CD4-positive, CD25-positive, alpha-beta regulatory T cell (primary cell): ENCODE results near the gene STK4. TPM values are rescaled to one million over a fixed set of nuclear protein-coding genes. Genes with fewer than 3 reads are reported as not detected.
A peak's percentile ranks its signal among the peaks of the same experiment; 100 is the strongest.

Experiments
- ATAC-seq, 2 donors: fragments of 150-1000 bp; cut with Tn5 transposase; one replicate each; pipeline ENCODE4 v1.10.0; 2021; ENCODE audit warnings: low read depth in 2 of 2, moderate number of reproducible peaks in 2 of 2, moderate library complexity in 1 of 2
- DNase-seq, 3 donors: peaks; one replicate each; pipeline versions ENCODE4 v3.0.0 to v3.0.0-alpha.2; 2012 to 2022; ENCODE audit warnings: mixed read lengths in 1 of 3
- H3K27ac ChIP-seq: one replicate; pipeline ENCODE4 v1.7.0; 2013; ENCODE audit warnings: mild to moderate bottlenecking, low read length; ENCODE audit not compliant: insufficient read depth, poor library complexity, severe bottlenecking
- H3K27me3 ChIP-seq: one replicate; pipeline ENCODE4 v1.7.0; 2013; ENCODE audit warnings: low read length; ENCODE audit not compliant: control insufficient read depth, insufficient read depth
- H3K36me3 ChIP-seq: one replicate; pipeline ENCODE4 v1.7.0; 2013; ENCODE audit warnings: mild to moderate bottlenecking, low read length, moderate library complexity; ENCODE audit not compliant: control insufficient read depth, insufficient read depth
- H3K4me1 ChIP-seq: 2 replicates; pipeline ENCODE4 v1.7.0; 2013; ENCODE audit warnings: mild to moderate bottlenecking, low read length; ENCODE audit not compliant: insufficient read depth, control insufficient read depth, poor library complexity, severe bottlenecking
- H3K4me3 ChIP-seq: one replicate; pipeline ENCODE4 v1.7.0; 2013; ENCODE audit warnings: low read depth, mild to moderate bottlenecking, low read length, moderate library complexity
- H3K9me3 ChIP-seq, 2 experiments: 1 replicate in 1 of 2; 2 replicates in 1 of 2; pipeline ENCODE4 v1.7.0; 2013; ENCODE audit warnings: low read length in 2 of 2, mild to moderate bottlenecking in 1 of 2, moderate library complexity in 1 of 2; ENCODE audit not compliant: control insufficient read depth in 2 of 2
- H3K27ac Mint-ChIP-seq, 3 donors: one replicate each; pipeline ENCODE4 v1.8.0; 2020 to 2022; ENCODE audit warnings: mild to moderate bottlenecking in 3 of 3, mixed read lengths in 3 of 3, moderate library complexity in 2 of 3
- H3K27me3 Mint-ChIP-seq: one replicate; pipeline ENCODE4 v1.8.0; 2022; ENCODE audit warnings: mild to moderate bottlenecking, mixed read lengths
- H3K36me3 Mint-ChIP-seq: one replicate; pipeline ENCODE4 v1.8.0; 2020; ENCODE audit warnings: mixed read lengths
- H3K4me1 Mint-ChIP-seq, 4 donors: one replicate each; pipeline ENCODE4 v1.8.0; 2020 to 2022; ENCODE audit warnings: mixed read lengths in 4 of 4, mild to moderate bottlenecking in 1 of 4
- H3K4me3 Mint-ChIP-seq, 4 donors: one replicate each; pipeline ENCODE4 v1.8.0; 2020 to 2022; ENCODE audit warnings: mild to moderate bottlenecking in 4 of 4, mixed read lengths in 4 of 4, moderate library complexity in 3 of 4
- H3K9me3 Mint-ChIP-seq, 7 donors: one replicate each; pipeline ENCODE4 v1.8.0; 2020 to 2022; ENCODE audit warnings: mixed read lengths in 7 of 7, mild to moderate bottlenecking in 3 of 7, moderate library complexity in 2 of 7
- polyA plus RNA-seq, 4 donors: library from polyadenylated mRNA; unstranded; fragments of 300-500 nt; fragmentation: Illumina TruSeq; gene quantifications; one replicate each; pipeline ENCODE4 v1.2.3, GENCODE V29; 2021
- total RNA-seq: library from RNA; stranded (reverse); gene quantifications from one replicate; pipeline ENCODE4 v1.2.3, GENCODE V29; 2022

STK4 gene
- total and polyA plus RNA-seq, 5 donors from 2014 or later = 211 to 375 (median 227) TPM

- peak in 1 of 2 donors; percentile 31 for ATAC-seq
- H3K27me3 Mint-ChIP-seq = no peaks in the 10 kb centered on the region
- no peak for DNase-seq
- no peaks in the 10 kb centered on the region for H3K9me3 ChIP-seq
- H3K36me3 Mint-ChIP-seq = peaks cover 65% of the 10 kb centered on the region
- peak overlapping the region; percentile 26 for H3K27ac ChIP-seq
- H3K9me3 Mint-ChIP-seq = no peaks in the 10 kb centered on the region
- peaks cover 70% of the 10 kb centered on the region for H3K36me3 ChIP-seq
- H3K4me1 ChIP-seq = peaks cover 66% of the 10 kb centered on the region
- no peaks in the 10 kb centered on the region for H3K27me3 ChIP-seq
- H3K4me3 Mint-ChIP-seq = peak overlapping the region; percentile 7 to 53 (median 30)
- H3K4me1 Mint-ChIP-seq = peaks cover 47 to 89% (median 74%) of the 10 kb centered on the region in 4 donors
- H3K27ac Mint-ChIP-seq = peak overlapping the region; percentile 34 to 87 (median 79)
- peak overlapping the region; percentile 72 for H3K4me3 ChIP-seq
These were observed 85.1 kb downstream of the STK4 start for GRCh38 chr20:45051204-45052060.

- Mint-ChIP-seq H3K36me3 (peaks cover 68% of the 10 kb centered on the region), H3K4me1 (peaks cover 53 to 91% (median 69%) of the 10 kb centered on the region in 4 donors), H3K27me3 (no peaks in the 10 kb centered on the region), H3K27ac (peak overlapping the region; percentile 34 to 91 (median 75)), H3K9me3 (no peaks in the 10 kb centered on the region), H3K4me3 (peak overlapping the region in 3 of 4 donors; percentile 43 to 56 (median 53))
- H3K36me3 ChIP-seq = peaks cover 71% of the 10 kb centered on the region
- ATAC-seq = peak; percentile 48 to 69
- H3K27me3 ChIP-seq = no peaks in the 10 kb centered on the region
- no peaks in the 10 kb centered on the region for H3K9me3 ChIP-seq
- peaks cover 66% of the 10 kb centered on the region for H3K4me1 ChIP-seq
- peak in 2 of 3 donors; percentile 25 to 56 for DNase-seq
- H3K27ac ChIP-seq = peak overlapping the region; percentile 62
- H3K4me3 ChIP-seq = peak overlapping the region; percentile 51
These were observed 86.6 kb downstream of the STK4 start for GRCh38 chr20:45052698-45053429.

- Histone ChIP-seq H3K27ac (peak overlapping the region; percentile 62), H3K27me3 (no peaks in the 10 kb centered on the region), H3K4me1 (peaks cover 65% of the 10 kb centered on the region), H3K36me3 (peaks cover 72% of the 10 kb centered on the region), H3K9me3 (no peaks in the 10 kb centered on the region), H3K4me3 (peak overlapping the region; percentile 51)
- Mint-ChIP-seq H3K27ac (peak overlapping the region; percentile 34 to 80 (median 75)), H3K27me3 (no peaks in the 10 kb centered on the region), H3K4me3 (peak overlapping the region in 3 of 4 donors; percentile 43 to 56 (median 53)), H3K36me3 (peaks cover 62% of the 10 kb centered on the region), H3K4me1 (peaks cover 60 to 91% (median 72%) of the 10 kb centered on the region in 4 donors), H3K9me3 (no peaks in the 10 kb centered on the region)
- ATAC-seq = no peak
- no peak for DNase-seq
These were observed 87.4 kb downstream of the STK4 start for GRCh38 chr20:45053430-45054351.

DNA sequence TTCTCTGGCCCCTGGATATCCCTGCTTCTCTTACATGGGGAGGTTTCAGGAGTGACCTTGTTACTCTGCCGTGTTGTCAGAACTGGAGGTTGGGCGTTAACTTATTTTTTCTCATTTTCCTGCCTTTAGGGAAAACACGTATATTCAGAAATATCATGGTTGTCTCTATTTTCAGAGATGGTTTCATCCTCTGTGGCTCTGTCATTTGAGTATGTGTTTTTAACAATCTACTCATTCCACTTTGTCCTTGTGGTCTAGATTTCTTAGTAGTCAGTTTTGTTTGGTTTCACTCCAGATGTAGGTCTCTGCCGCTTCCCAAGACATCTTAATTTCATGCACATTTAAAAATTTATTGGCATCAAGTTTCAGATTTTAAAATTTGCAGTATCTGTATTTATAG, 88.7 kb downstream of the STK4 start:
- Histone ChIP-seq H3K4me3 (no peak overlapping the region), H3K9me3 (no peaks in the 10 kb centered on the region), H3K27ac (no peak overlapping the region), H3K4me1 (peaks cover 58% of the 10 kb centered on the region), H3K36me3 (peaks cover 70% of the 10 kb centered on the region), H3K27me3 (no peaks in the 10 kb centered on the region)
- ATAC-seq (no peak), DNase-seq (no peak)
- Mint-ChIP-seq H3K4me3 (no peak overlapping the region), H3K4me1 (peaks cover 54 to 88% (median 67%) of the 10 kb centered on the region in 4 donors), H3K27me3 (no peaks in the 10 kb centered on the region), H3K36me3 (peaks cover 59% of the 10 kb centered on the region), H3K9me3 (no peaks in the 10 kb centered on the region), H3K27ac (peak overlapping the region in 1 of 3 donors; percentile 63)

DNA sequence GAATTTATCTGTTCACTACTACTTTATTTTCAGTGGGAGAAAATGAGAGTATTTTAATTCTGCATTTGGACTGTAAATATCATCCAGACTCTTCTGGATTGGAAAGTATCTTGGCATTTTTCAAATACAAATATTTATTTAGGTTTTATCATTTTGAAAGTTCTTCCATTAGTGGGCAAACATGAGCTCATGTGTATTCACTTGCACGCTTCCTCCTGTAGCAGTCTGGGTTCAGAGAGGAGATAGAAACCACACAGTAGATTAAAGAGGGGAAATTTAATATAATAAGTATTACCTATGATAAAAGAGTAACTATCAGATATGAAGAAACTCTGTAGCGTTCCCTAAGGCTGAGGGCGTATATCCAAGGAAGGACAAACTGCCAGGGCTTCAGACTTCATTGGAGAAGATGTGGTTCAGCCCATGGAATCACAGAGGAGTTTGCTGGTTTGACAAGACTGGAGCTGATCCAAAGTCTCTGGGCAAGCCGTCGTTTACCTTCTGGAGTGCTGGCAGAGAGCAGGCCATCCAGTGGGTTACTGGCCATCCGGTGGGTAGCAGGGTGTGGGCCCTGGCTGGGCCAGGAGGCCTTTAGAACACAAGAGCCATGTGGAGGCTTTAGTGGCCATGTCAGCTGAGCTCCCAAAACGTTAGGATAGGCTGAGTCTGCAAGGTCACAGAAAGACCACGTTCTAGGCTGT, 90.3 kb downstream of the STK4 start:
- Histone ChIP-seq H3K27me3 (no peaks in the 10 kb centered on the region), H3K4me3 (no peak overlapping the region), H3K9me3 (no peaks in the 10 kb centered on the region), H3K4me1 (peaks cover 44% of the 10 kb centered on the region), H3K36me3 (peaks cover 83% of the 10 kb centered on the region), H3K27ac (no peak overlapping the region)
- Mint-ChIP-seq H3K4me3 (no peak overlapping the region), H3K4me1 (peaks cover 44 to 90% (median 71%) of the 10 kb centered on the region in 4 donors), H3K36me3 (peaks cover 59% of the 10 kb centered on the region), H3K9me3 (no peaks in the 10 kb centered on the region), H3K27me3 (no peaks in the 10 kb centered on the region), H3K27ac (peak overlapping the region in 2 of 3 donors; percentile 12 to 85)
- ATAC-seq (no peak), DNase-seq (no peak)

GRCh38 chr20:45058168-45058850, 92.0 kb downstream of the STK4 start:
- Histone ChIP-seq H3K9me3 (no peaks in the 10 kb centered on the region), H3K4me1 (peaks cover 32% of the 10 kb centered on the region), H3K36me3 (peaks cover 79% of the 10 kb centered on the region), H3K27me3 (no peaks in the 10 kb centered on the region), H3K4me3 (no peak overlapping the region), H3K27ac (peak overlapping the region; percentile 34)
- no peaks in the 10 kb centered on the region for H3K27me3 Mint-ChIP-seq
- peaks cover 52% of the 10 kb centered on the region for H3K36me3 Mint-ChIP-seq
- H3K9me3 Mint-ChIP-seq = no peaks in the 10 kb centered on the region
- peak overlapping the region; percentile 26 to 93 (median 55) for H3K27ac Mint-ChIP-seq
- H3K4me3 Mint-ChIP-seq = peak overlapping the region in 2 of 4 donors; percentile 7 to 28
- peaks cover 36 to 83% (median 64%) of the 10 kb centered on the region in 4 donors for H3K4me1 Mint-ChIP-seq
- ATAC-seq = no peak
- no peak for DNase-seq
